Measurements from ENCODE around the gene EXOC1L.

EXOC1L gene

DNA sequence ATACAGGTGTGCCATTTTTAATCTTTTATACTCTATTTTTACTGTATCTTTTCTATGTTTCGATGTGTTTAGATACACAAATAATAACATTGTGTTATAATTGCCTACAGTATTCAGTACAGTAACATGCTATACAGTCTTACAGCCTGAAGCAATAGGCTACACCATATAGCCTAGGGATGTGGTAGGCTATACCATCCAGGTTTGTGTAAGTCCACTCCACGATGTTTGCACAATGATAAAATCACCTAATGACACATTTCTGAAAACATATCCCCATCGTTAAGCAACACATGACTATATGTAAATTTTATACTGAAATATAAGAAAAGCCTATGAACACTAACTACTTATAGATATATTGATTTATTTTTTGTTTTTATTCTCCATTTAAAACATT, 48.9 kb upstream of the EXOC1L start (continued):
- TF ChIP-seq ZNF280D (tag by site-specific recombination; IDR thresholded peaks at IDR 0.05), result no peak

- Histone ChIP-seq H3K27ac (ENCODE audit: extremely low read depth, low read depth, low read length) (no peak overlapping the region), H3K9me3 (ENCODE audit: control insufficient read depth, insufficient read depth, low read depth, low read length) (no peaks in the 10 kb centered on the region), H3K4me3 (ENCODE audit: low read depth, low read length) (no peak overlapping the region), H3K4me1 (ENCODE audit: control insufficient read depth, insufficient read depth, low read length) (no peaks in the 10 kb centered on the region), H3K36me3 (ENCODE audit: control insufficient read depth in 2 of 2, insufficient read depth in 1 of 2, low read length in 2 of 2) (no peaks in the 10 kb centered on the region)
- POLR2A ChIA-PET, result no interaction called here
- CTCF ChIA-PET, result no interaction called here
- TF ChIP-seq ZBTB7A (tag by site-specific recombination; IDR thresholded peaks at IDR 0.05; ENCODE audit: low read depth), result no peak
These were observed 38.2 kb upstream of the EXOC1L start for GRCh38 chr4:55781341-55781740.

DNA sequence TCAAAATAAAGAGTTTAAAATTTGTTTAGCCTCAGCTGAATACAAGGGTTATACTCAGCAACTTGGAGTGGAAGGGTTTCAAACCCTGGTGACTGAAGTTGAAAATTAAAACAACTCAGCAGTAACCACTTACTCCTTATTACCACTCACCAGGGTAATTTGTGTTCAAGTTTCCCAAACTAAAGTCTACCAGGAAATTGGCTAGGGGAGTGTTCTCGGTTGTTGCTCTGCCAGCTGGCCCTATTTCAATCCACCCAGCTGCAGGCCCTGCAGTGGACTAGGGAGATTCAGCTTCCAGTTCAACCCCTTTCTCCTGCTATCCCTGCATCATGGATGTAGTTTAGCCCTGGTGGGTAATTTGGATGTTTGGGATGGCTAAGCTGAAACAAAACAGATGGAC, 37.8 kb upstream of the EXOC1L start:
- H3K4me3 ChIP-seq (ENCODE audit: low read depth, low read length), result no peak overlapping the region
- no peaks in the 10 kb centered on the region for H3K36me3 ChIP-seq (ENCODE audit: control insufficient read depth in 2 of 2, insufficient read depth in 1 of 2, low read length in 2 of 2)
- H3K27ac ChIP-seq (ENCODE audit: extremely low read depth, low read depth, low read length), result no peak overlapping the region
- ChIA-PET POLR2A (no interaction called here), CTCF (no interaction called here)
- TF ChIP-seq, protein P1, sequence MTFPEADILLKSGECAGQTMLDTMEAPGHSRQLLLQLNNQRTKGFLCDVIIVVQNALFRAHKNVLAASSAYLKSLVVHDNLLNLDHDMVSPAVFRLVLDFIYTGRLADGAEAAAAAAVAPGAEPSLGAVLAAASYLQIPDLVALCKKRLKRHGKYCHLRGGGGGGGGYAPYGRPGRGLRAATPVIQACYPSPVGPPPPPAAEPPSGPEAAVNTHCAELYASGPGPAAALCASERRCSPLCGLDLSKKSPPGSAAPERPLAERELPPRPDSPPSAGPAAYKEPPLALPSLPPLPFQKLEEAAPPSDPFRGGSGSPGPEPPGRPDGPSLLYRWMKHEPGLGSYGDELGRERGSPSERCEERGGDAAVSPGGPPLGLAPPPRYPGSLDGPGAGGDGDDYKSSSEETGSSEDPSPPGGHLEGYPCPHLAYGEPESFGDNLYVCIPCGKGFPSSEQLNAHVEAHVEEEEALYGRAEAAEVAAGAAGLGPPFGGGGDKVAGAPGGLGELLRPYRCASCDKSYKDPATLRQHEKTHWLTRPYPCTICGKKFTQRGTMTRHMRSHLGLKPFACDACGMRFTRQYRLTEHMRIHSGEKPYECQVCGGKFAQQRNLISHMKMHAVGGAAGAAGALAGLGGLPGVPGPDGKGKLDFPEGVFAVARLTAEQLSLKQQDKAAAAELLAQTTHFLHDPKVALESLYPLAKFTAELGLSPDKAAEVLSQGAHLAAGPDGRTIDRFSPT (tag by site-specific recombination; IDR thresholded peaks at IDR 0.05), result no peak
- TF ChIP-seq, protein P2, sequence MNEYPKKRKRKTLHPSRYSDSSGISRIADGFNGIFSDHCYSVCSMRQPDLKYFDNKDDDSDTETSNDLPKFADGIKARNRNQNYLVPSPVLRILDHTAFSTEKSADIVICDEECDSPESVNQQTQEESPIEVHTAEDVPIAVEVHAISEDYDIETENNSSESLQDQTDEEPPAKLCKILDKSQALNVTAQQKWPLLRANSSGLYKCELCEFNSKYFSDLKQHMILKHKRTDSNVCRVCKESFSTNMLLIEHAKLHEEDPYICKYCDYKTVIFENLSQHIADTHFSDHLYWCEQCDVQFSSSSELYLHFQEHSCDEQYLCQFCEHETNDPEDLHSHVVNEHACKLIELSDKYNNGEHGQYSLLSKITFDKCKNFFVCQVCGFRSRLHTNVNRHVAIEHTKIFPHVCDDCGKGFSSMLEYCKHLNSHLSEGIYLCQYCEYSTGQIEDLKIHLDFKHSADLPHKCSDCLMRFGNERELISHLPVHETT (tag by site-specific recombination; IDR thresholded peaks at IDR 0.05), result no peak
- TF ChIP-seq SCRT2 (tag by site-specific recombination; IDR thresholded peaks at IDR 0.05), result no peak
- TF ChIP-seq ZNF146 (tag by site-specific recombination; IDR thresholded peaks at IDR 0.05), result no peak
- TF ChIP-seq ZNF133 (tag by site-specific recombination; IDR thresholded peaks at IDR 0.05), result no peak
- no peak for TF ChIP-seq INSM2 (tag by site-specific recombination; IDR thresholded peaks at IDR 0.05)
- no peak for TF ChIP-seq ZNF530 (tag by site-specific recombination; IDR thresholded peaks at IDR 0.05; ENCODE audit: low read depth)
- no peak for TF ChIP-seq ZNF558 (tag by site-specific recombination; IDR thresholded peaks at IDR 0.05)
- H3K9me3 ChIP-seq (ENCODE audit: control insufficient read depth, insufficient read depth, low read depth, low read length), result no peaks in the 10 kb centered on the region
- no peaks in the 10 kb centered on the region for H3K4me1 ChIP-seq (ENCODE audit: control insufficient read depth, insufficient read depth, low read length)

DNA sequence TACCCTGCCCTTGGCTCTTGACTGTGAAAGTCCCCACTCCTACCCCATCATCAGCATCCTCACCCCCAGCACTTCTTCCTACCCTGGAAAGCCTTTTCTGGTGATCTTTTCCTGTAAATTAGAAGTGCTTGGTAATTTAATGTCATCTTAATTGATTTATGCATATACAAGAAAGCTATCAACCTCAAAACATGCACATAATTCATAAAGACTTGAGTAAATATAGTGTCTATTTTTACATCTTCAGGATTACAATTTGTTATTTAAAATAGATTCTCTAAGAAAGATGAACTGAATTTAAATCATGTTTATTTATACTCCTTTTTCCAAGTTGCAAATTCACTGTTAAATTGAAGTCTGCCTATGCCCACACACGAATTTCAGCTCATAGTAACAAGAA, 36.0 kb upstream of the EXOC1L start:
- H3K9me3 ChIP-seq (ENCODE audit: control insufficient read depth, insufficient read depth, low read depth, low read length), result no peaks in the 10 kb centered on the region
- H3K4me3 ChIP-seq (ENCODE audit: low read depth, low read length), result no peak overlapping the region
- H3K4me1 ChIP-seq (ENCODE audit: control insufficient read depth, insufficient read depth, low read length), result no peaks in the 10 kb centered on the region
- ChIA-PET CTCF (no interaction called here), POLR2A (no interaction called here)
- H3K27ac ChIP-seq (ENCODE audit: extremely low read depth, low read depth, low read length), result no peak overlapping the region
- no peaks in the 10 kb centered on the region for H3K36me3 ChIP-seq (ENCODE audit: control insufficient read depth in 2 of 2, insufficient read depth in 1 of 2, low read length in 2 of 2)
- TF ChIP-seq, protein P3, sequence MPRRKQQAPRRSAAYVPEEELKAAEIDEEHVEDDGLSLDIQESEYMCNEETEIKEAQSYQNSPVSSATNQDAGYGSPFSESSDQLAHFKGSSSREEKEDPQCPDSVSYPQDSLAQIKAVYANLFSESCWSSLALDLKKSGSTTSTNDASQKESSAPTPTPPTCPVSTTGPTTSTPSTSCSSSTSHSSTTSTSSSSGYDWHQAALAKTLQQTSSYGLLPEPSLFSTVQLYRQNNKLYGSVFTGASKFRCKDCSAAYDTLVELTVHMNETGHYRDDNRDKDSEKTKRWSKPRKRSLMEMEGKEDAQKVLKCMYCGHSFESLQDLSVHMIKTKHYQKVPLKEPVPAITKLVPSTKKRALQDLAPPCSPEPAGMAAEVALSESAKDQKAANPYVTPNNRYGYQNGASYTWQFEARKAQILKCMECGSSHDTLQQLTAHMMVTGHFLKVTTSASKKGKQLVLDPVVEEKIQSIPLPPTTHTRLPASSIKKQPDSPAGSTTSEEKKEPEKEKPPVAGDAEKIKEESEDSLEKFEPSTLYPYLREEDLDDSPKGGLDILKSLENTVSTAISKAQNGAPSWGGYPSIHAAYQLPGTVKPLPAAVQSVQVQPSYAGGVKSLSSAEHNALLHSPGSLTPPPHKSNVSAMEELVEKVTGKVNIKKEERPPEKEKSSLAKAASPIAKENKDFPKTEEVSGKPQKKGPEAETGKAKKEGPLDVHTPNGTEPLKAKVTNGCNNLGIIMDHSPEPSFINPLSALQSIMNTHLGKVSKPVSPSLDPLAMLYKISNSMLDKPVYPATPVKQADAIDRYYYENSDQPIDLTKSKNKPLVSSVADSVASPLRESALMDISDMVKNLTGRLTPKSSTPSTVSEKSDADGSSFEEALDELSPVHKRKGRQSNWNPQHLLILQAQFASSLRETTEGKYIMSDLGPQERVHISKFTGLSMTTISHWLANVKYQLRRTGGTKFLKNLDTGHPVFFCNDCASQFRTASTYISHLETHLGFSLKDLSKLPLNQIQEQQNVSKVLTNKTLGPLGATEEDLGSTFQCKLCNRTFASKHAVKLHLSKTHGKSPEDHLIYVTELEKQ (tag by site-specific recombination; IDR thresholded peaks at IDR 0.05; ENCODE audit: borderline replicate concordance), result no peak
- TF ChIP-seq ZNF292 (tag by site-specific recombination; IDR thresholded peaks at IDR 0.05; ENCODE audit: borderline replicate concordance, low read depth) (no peak), ZNF302 (tag by site-specific recombination; IDR thresholded peaks at IDR 0.05; ENCODE audit: low read depth) (no peak), ZSCAN30 (tag by site-specific recombination; IDR thresholded peaks at IDR 0.05) (no peak), EGR2 (tag by site-specific recombination; IDR thresholded peaks at IDR 0.05; ENCODE audit: low read depth) (no peak), ZSCAN16 (tag by site-specific recombination; IDR thresholded peaks at IDR 0.05) (no peak), GLIS2 (tag by site-specific recombination; IDR thresholded peaks at IDR 0.05) (no peak), GLI4 (tag by site-specific recombination; IDR thresholded peaks at IDR 0.05) (no peak), ZNF555 (tag by site-specific recombination; conservative IDR thresholded peaks at IDR 0.05) (no peak)
